ENCODE data around the gene MACROD1.

GRCh38 chr11:64018310-64018709 is 147.6 kb downstream of the MACROD1 start:
- no peak for TF ChIP-seq CTCF (IDR thresholded peaks at IDR 0.05)
- TF ChIP-seq POLR2A (IDR thresholded peaks at IDR 0.05): no peak
